ENCODE results near the gene KL. TPM values are rescaled to one million over a fixed set of nuclear protein-coding genes. Genes with fewer than 3 reads are reported as not detected.

KL gene
- polyA plus RNA-seq, 2 of the 4 experiments (the other 2 are of a cell fraction): 0.01 TPM; not detected in 1

- 82% methylated on average over 7 of the region's 7 CpGs for WGBS (ENCODE audit: missing lambda C conversion rate)
- Histone ChIP-seq H3K4me2 (no peak overlapping the region), H3K27ac (no peak overlapping the region), H3K4me1 (no peaks in the 10 kb centered on the region), H3K9me3 (no peaks in the 10 kb centered on the region), H3K4me3 (no peak overlapping the region)
- ChIA-PET CTCF (interaction anchor here (0.6 kb wide), 1 partner anchor 58 kb away, joined by 3 read pairs; no protein-coding TSS in a partner anchor), POLR2A (no interaction called here)
- DNase-seq (ENCODE audit: low read depth in 1 of 2, low spot score in 1 of 2) (no peak), ATAC-seq (no peak), FAIRE-seq (no peak)
- TF ChIP-seq HOXA7 (CRISPR knock-in tag; IDR thresholded peaks at IDR 0.05) (no peak), HOXB13 (CRISPR knock-in tag; IDR thresholded peaks at IDR 0.05; ENCODE audit: low read depth) (no peak)
Observed at GRCh38 chr13:33106656-33107360, 90.6 kb downstream of the KL start.

- H3K9me3 ChIP-seq: no peaks in the 10 kb centered on the region
- DNase-seq (ENCODE audit: low read depth in 1 of 2, low spot score in 1 of 2) (no peak), ATAC-seq (no peak), FAIRE-seq (no peak)
- ChIA-PET POLR2A (no interaction called here), CTCF (interaction anchor here (0.6 kb wide), 1 partner anchor 59 kb away, joined by 3 read pairs; no protein-coding TSS in a partner anchor)
- no peaks in the 10 kb centered on the region for H3K4me1 ChIP-seq
- H3K27ac ChIP-seq: no peak overlapping the region
- WGBS (ENCODE audit: missing lambda C conversion rate): 90% methylated on average over 2 of the region's 2 CpGs
- H3K4me2 ChIP-seq: no peak overlapping the region
- TF ChIP-seq SMC3 (IDR thresholded peaks at IDR 0.05): no peak
- no peak for TF ChIP-seq EHMT2 (IDR thresholded peaks at IDR 0.05; ENCODE audit: low read depth)
- no peak for TF ChIP-seq RARB (CRISPR knock-in tag; IDR thresholded peaks at IDR 0.05)
- TF ChIP-seq JUNB (IDR thresholded peaks at IDR 0.05): no peak
- TF ChIP-seq EHF (CRISPR knock-in tag; IDR thresholded peaks at IDR 0.05): no peak
- TF ChIP-seq HOXB5 (CRISPR knock-in tag; IDR thresholded peaks at IDR 0.05): no peak
- no peak overlapping the region for H3K4me3 ChIP-seq
Observed at GRCh38 chr13:33107361-33107760, 91.1 kb downstream of the KL start.

GRCh38 chr13:33108620-33109019, 92.4 kb downstream of the KL start:
- Histone ChIP-seq H3K4me2 (no peak overlapping the region), H3K4me3 (no peak overlapping the region), H3K27ac (no peak overlapping the region), H3K9me3 (no peaks in the 10 kb centered on the region), H3K4me1 (no peaks in the 10 kb centered on the region)
- FAIRE-seq (no peak), DNase-seq (ENCODE audit: low read depth in 1 of 2, low spot score in 1 of 2) (no peak), ATAC-seq (no peak)
- WGBS (ENCODE audit: missing lambda C conversion rate): 96% methylated on average over 5 of the region's 5 CpGs
- POLR2A ChIA-PET: no interaction called here
- TF ChIP-seq E2F6 (IDR thresholded peaks at IDR 0.05; ENCODE audit: borderline replicate concordance, low read depth) (no peak), SREBF2 (IDR thresholded peaks at IDR 0.05) (no peak), ZNF302 (CRISPR knock-in tag; IDR thresholded peaks at IDR 0.05) (no peak)
- CTCF ChIA-PET: no interaction called here

- H3K4me3 ChIP-seq: no peak overlapping the region
- no peaks in the 10 kb centered on the region for H3K4me1 ChIP-seq
- TF ChIP-seq CBX8 (IDR thresholded peaks at IDR 0.05): no peak
- no peak for TF ChIP-seq ELK1 (IDR thresholded peaks at IDR 0.05; ENCODE audit: low read depth, low read length)
- no peak for TF ChIP-seq CBX2 (IDR thresholded peaks at IDR 0.05; ENCODE audit: borderline replicate concordance, low read depth)
- no peak for TF ChIP-seq FOSL2 (IDR thresholded peaks at IDR 0.05)
- TF ChIP-seq FOSL2 (CRISPR knock-in tag; IDR thresholded peaks at IDR 0.05): no peak
- TF ChIP-seq MAFK (IDR thresholded peaks at IDR 0.05; ENCODE audit: partially characterized antibody): no peak
- TF ChIP-seq HDAC2 (IDR thresholded peaks at IDR 0.05): no peak
- TF ChIP-seq CTCF (IDR thresholded peaks at IDR 0.05): no peak
- no peak for TF ChIP-seq HMGXB4 (CRISPR knock-in tag; IDR thresholded peaks at IDR 0.05; ENCODE audit: borderline replicate concordance)
- no peak for TF ChIP-seq HOXB13 (CRISPR knock-in tag; IDR thresholded peaks at IDR 0.05; ENCODE audit: low read depth)
- TF ChIP-seq TFCP2L1 (CRISPR knock-in tag; IDR thresholded peaks at IDR 0.05): no peak
- TF ChIP-seq ZFP36 (IDR thresholded peaks at IDR 0.05; ENCODE audit: borderline replicate concordance, partially characterized antibody): no peak
- no peak overlapping the region for H3K27ac ChIP-seq
- ChIA-PET CTCF (interaction anchor here (0.8 kb wide), 1 partner anchor 14 kb away, joined by 3 read pairs; no protein-coding TSS in a partner anchor), POLR2A (no interaction called here)
- ATAC-seq (no peak), FAIRE-seq (no peak), DNase-seq (ENCODE audit: low read depth in 1 of 2, low spot score in 1 of 2) (no peak)
- no peak overlapping the region for H3K4me2 ChIP-seq
- WGBS (ENCODE audit: missing lambda C conversion rate): 86% methylated on average over 2 of the region's 2 CpGs
- H3K9me3 ChIP-seq: no peaks in the 10 kb centered on the region
Observed at GRCh38 chr13:33109271-33109697, 93.1 kb downstream of the KL start.

Measured in A549 (cell line).